ENCODE data around the gene RNF26. TPM values are rescaled to one million over a fixed set of nuclear protein-coding genes. Genes with fewer than 3 reads are reported as not detected.

RNF26 gene
- total and polyA plus RNA-seq, 4 donors = 6.3 to 19.1 (median 11.1) TPM

GRCh38 chr11:119316729-119317591 is 17.4 kb upstream of the RNF26 start, which contains the start of gene MCAM:
Gene MCAM, minus strand, starts transcription at chr11:119317130. Its CDS starts 29 bp downstream, at chr11:119317101.
- WGBS = 5% methylated on average over 74 of the region's 74 CpGs
- Histone ChIP-seq H3K36me3 (ENCODE audit: control insufficient read depth in 4 of 4, insufficient read depth in 3 of 4, low read depth in 1 of 4, low read length in 3 of 4) (no peaks in the 10 kb centered on the region), H3K9ac (ENCODE audit: low read depth in 1 of 2, low read length in 2 of 2) (no peak within 1 kb of the TSS), H3K27me3 (ENCODE audit: control insufficient read depth in 4 of 4, insufficient read depth in 4 of 4, low read length in 3 of 4) (peaks cover 0 to 8% (median 3%) of the 10 kb centered on the region in 4 donors), H3K4me3 (ENCODE audit: low read depth in 1 of 3, low read length in 3 of 3) (peak within 1 kb of the TSS; percentile 24 to 40 (median 26)), H3K4me1 (ENCODE audit: control insufficient read depth in 4 of 4, insufficient read depth in 4 of 4, low read length in 3 of 4) (peaks cover 12 to 34% (median 25%) of the 10 kb centered on the region in 4 donors), H3K9me3 (ENCODE audit: control insufficient read depth in 4 of 4, low read length in 3 of 4) (no peaks in the 10 kb centered on the region), H3K27ac (ENCODE audit: low read depth in 1 of 2, low read length in 2 of 2) (peak within 1 kb of the TSS; percentile 31 to 33)
- TF ChIP-seq TAF1 (conservative IDR thresholded peaks at IDR 0.05) = no peak
- TF ChIP-seq FOXA1 (IDR thresholded peaks at IDR 0.05) = no peak
- no peak for DNase-seq (ENCODE audit: low spot score)

GRCh38 chr11:119317592-119318239 is 16.6 kb upstream of the RNF26 start:
- H3K9ac ChIP-seq (ENCODE audit: low read depth in 1 of 2, low read length in 2 of 2) = no peak overlapping the region
- no peak for DNase-seq (ENCODE audit: low spot score)
- no peaks in the 10 kb centered on the region for H3K36me3 ChIP-seq (ENCODE audit: control insufficient read depth in 4 of 4, insufficient read depth in 3 of 4, low read depth in 1 of 4, low read length in 3 of 4)
- H3K27ac ChIP-seq (ENCODE audit: low read depth in 1 of 2, low read length in 2 of 2) = no peak overlapping the region
- H3K27me3 ChIP-seq (ENCODE audit: control insufficient read depth in 4 of 4, insufficient read depth in 4 of 4, low read length in 3 of 4) = peaks cover 0 to 8% (median 3%) of the 10 kb centered on the region in 4 donors
- 52% methylated on average over 14 of the region's 14 CpGs for WGBS
- H3K4me3 ChIP-seq (ENCODE audit: low read depth in 1 of 3, low read length in 3 of 3) = no peak overlapping the region
- no peak for TF ChIP-seq SP1 (IDR thresholded peaks at IDR 0.05)
- no peak for TF ChIP-seq NR2F2 (IDR thresholded peaks at IDR 0.05)
- TF ChIP-seq RXRA (IDR thresholded peaks at IDR 0.05) = no peak
- TF ChIP-seq ZBTB33 (IDR thresholded peaks at IDR 0.05) = no peak
- TF ChIP-seq MAX (IDR thresholded peaks at IDR 0.05) = no peak
- no peak for TF ChIP-seq TAF1 (conservative IDR thresholded peaks at IDR 0.05)
- TF ChIP-seq JUND (IDR thresholded peaks at IDR 0.05) = no peak
- TF ChIP-seq GABPA (IDR thresholded peaks at IDR 0.05 in 1 of 2, conservative IDR thresholded peaks at IDR 0.05 in 1 of 2) = no peak
- no peak for TF ChIP-seq HNF4A (conservative IDR thresholded peaks at IDR 0.05)
- H3K4me1 ChIP-seq (ENCODE audit: control insufficient read depth in 4 of 4, insufficient read depth in 4 of 4, low read length in 3 of 4) = peaks cover 12 to 37% (median 25%) of the 10 kb centered on the region in 4 donors
- no peaks in the 10 kb centered on the region for H3K9me3 ChIP-seq (ENCODE audit: control insufficient read depth in 4 of 4, low read length in 3 of 4)

GRCh38 chr11:119318240-119319135 is 15.8 kb upstream of the RNF26 start:
- H3K36me3 ChIP-seq (ENCODE audit: control insufficient read depth in 4 of 4, insufficient read depth in 3 of 4, low read depth in 1 of 4, low read length in 3 of 4) = no peaks in the 10 kb centered on the region
- H3K27me3 ChIP-seq (ENCODE audit: control insufficient read depth in 4 of 4, insufficient read depth in 4 of 4, low read length in 3 of 4) = peaks cover 0 to 8% (median 3%) of the 10 kb centered on the region in 4 donors
- no peak overlapping the region for H3K4me3 ChIP-seq (ENCODE audit: low read depth in 1 of 3, low read length in 3 of 3)
- WGBS = 67% methylated on average over 22 of the region's 22 CpGs
- no peak for DNase-seq (ENCODE audit: low spot score)
- H3K4me1 ChIP-seq (ENCODE audit: control insufficient read depth in 4 of 4, insufficient read depth in 4 of 4, low read length in 3 of 4) = peaks cover 12 to 37% (median 25%) of the 10 kb centered on the region in 4 donors
- H3K27ac ChIP-seq (ENCODE audit: low read depth in 1 of 2, low read length in 2 of 2) = peak overlapping the region; percentile 60 to 65
- no peak overlapping the region for H3K9ac ChIP-seq (ENCODE audit: low read depth in 1 of 2, low read length in 2 of 2)
- TF ChIP-seq NR2F2 (IDR thresholded peaks at IDR 0.05) = peak; percentile 20
- TF ChIP-seq HNF4G (IDR thresholded peaks at IDR 0.05) = no peak
- peak; percentile 23 for TF ChIP-seq SP1 (IDR thresholded peaks at IDR 0.05)
- H3K9me3 ChIP-seq (ENCODE audit: control insufficient read depth in 4 of 4, low read length in 3 of 4) = no peaks in the 10 kb centered on the region

All from liver (tissue), 9 donors.